ENCODE results near the gene TOMT.

Gene TOMT

DNA sequence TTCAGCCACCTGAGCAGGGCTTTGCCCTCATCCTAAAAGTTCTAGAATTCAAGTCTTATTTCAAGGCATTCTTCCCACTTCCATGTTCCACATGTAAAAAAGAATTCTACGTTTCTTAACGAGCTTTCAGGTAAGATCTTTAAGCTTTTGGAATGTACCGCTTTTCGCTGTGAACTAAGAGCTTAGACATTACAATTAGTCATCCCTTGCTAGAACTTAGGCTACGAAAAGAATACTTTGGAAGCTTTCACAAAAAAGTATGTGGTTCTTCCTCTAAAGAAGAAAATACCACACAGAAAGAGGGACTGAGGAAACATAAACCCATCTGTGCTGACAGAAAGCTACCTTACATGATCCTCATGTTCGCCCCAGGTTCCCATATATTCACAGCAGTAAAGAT, 27.2 kb upstream of the TOMT start:
- H2BK5ac ChIP-seq (ENCODE audit: low read depth, low read length, poor library complexity) = no peak overlapping the region
- H4K12ac ChIP-seq (ENCODE audit: low read depth, low read length) = no peak overlapping the region

DNA sequence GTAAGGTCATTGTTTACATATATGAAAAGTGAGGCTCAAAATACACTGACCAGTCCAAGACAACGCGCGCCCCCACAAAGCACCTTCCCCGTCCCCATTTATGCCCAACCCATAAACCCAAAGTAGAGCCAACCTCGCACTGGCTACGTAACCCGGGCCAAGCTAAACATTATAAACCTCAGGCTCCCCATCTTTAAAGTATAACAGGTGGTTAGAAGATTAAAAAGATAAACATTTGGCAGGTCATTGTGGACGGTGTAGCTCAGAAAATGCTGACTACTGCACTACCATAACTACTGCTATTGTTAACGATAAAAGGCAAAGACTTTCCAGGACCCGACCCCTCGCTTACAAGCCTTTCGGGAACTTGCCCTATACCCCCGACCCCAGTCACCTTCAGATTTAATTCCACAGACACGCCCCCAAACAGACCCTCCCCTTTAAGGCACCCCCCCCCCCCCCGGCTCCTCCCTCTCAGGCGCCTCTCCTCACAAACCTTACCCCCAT, 25.9 kb upstream of the TOMT start:
- Histone ChIP-seq H2BK12ac (ENCODE audit: low read length) (peak overlapping the region; percentile 27), H3K27ac (ENCODE audit: low read depth, low read length) (peak overlapping the region; percentile 81), H3K36me3 (ENCODE audit: control insufficient read depth in 1 of 2, insufficient read depth in 2 of 2, low read length in 2 of 2) (peaks cover 0 to 2% of the 10 kb centered on the region in 2 experiments), H3K27me3 (ENCODE audit: insufficient read depth, low read length) (no peaks in the 10 kb centered on the region), H3K23ac (ENCODE audit: low read length) (no peak overlapping the region), H3K79me1 (ENCODE audit: low read length) (peaks cover 12% of the 10 kb centered on the region), H2AFZ (ENCODE audit: insufficient read depth, low read length, poor library complexity) (peak overlapping the region; percentile 77), H3K4me3 (ENCODE audit: low read depth, low read length) (peak overlapping the region; percentile 92), H3K79me2 (ENCODE audit: control insufficient read depth, insufficient read depth, low read length, poor library complexity) (peaks cover 14% of the 10 kb centered on the region), H3K4me1 (ENCODE audit: control insufficient read depth in 1 of 2, insufficient read depth in 2 of 2, low read length in 2 of 2) (peaks cover 11 to 12% of the 10 kb centered on the region in 2 experiments), H3K4ac (ENCODE audit: low read depth, low read length) (peak overlapping the region; percentile 90), H3K9me3 (ENCODE audit: insufficient read depth, low read depth, low read length) (no peaks in the 10 kb centered on the region), H4K91ac (ENCODE audit: low read depth, low read length) (peak overlapping the region; percentile 64), H4K12ac (ENCODE audit: low read depth, low read length) (peak overlapping the region; percentile 8), H2AK5ac (ENCODE audit: low read length) (peak overlapping the region; percentile 52), H2BK5ac (ENCODE audit: low read depth, low read length, poor library complexity) (peak overlapping the region; percentile 85), H3K14ac (ENCODE audit: low read length) (peak overlapping the region; percentile 38), H3K4me2 (ENCODE audit: low read length) (peak overlapping the region; percentile 95), H4K8ac (ENCODE audit: low read depth, low read length) (peak overlapping the region; percentile 68), H3K9ac (ENCODE audit: low read length) (peak overlapping the region; percentile 95), H3K18ac (ENCODE audit: low read length) (no peak overlapping the region), H2BK120ac (ENCODE audit: insufficient read depth, low read length, poor library complexity) (peak overlapping the region; percentile 35)
- peak in 1 of 2 donors; percentile 47 for DNase-seq
- WGBS (ENCODE audit: extremely low coverage, insufficient coverage, insufficient read length) = no CpG with 5 or more reads among the region's 16 CpGs

More for the DNA sequence above, 27.2 kb upstream of the TOMT start:
- Histone ChIP-seq H3K4me3 (ENCODE audit: low read depth, low read length) (no peak overlapping the region), H3K79me1 (ENCODE audit: low read length) (peaks cover 12% of the 10 kb centered on the region), H2BK120ac (ENCODE audit: insufficient read depth, low read length, poor library complexity) (no peak overlapping the region), H3K14ac (ENCODE audit: low read length) (no peak overlapping the region), H3K4ac (ENCODE audit: low read depth, low read length) (peak overlapping the region; percentile 26), H3K4me1 (ENCODE audit: control insufficient read depth in 1 of 2, insufficient read depth in 2 of 2, low read length in 2 of 2) (peaks cover 12 to 13% of the 10 kb centered on the region in 2 experiments), H2AK5ac (ENCODE audit: low read length) (no peak overlapping the region), H3K18ac (ENCODE audit: low read length) (no peak overlapping the region), H3K23ac (ENCODE audit: low read length) (no peak overlapping the region), H3K9me3 (ENCODE audit: insufficient read depth, low read depth, low read length) (no peaks in the 10 kb centered on the region), H2BK12ac (ENCODE audit: low read length) (no peak overlapping the region), H3K27ac (ENCODE audit: low read depth, low read length) (peak overlapping the region; percentile 27), H3K27me3 (ENCODE audit: insufficient read depth, low read length) (no peaks in the 10 kb centered on the region), H3K79me2 (ENCODE audit: control insufficient read depth, insufficient read depth, low read length, poor library complexity) (peaks cover 16% of the 10 kb centered on the region), H3K9ac (ENCODE audit: low read length) (no peak overlapping the region), H4K8ac (ENCODE audit: low read depth, low read length) (no peak overlapping the region), H3K4me2 (ENCODE audit: low read length) (no peak overlapping the region), H2AFZ (ENCODE audit: insufficient read depth, low read length, poor library complexity) (no peak overlapping the region), H3K36me3 (ENCODE audit: control insufficient read depth in 1 of 2, insufficient read depth in 2 of 2, low read length in 2 of 2) (peaks cover 0 to 2% of the 10 kb centered on the region in 2 experiments), H4K91ac (ENCODE audit: low read depth, low read length) (no peak overlapping the region)
- no CpG with 5 or more reads among the region's 6 CpGs for WGBS (ENCODE audit: extremely low coverage, insufficient coverage, insufficient read length)
- DNase-seq = peak; percentile 36 to 95

DNA sequence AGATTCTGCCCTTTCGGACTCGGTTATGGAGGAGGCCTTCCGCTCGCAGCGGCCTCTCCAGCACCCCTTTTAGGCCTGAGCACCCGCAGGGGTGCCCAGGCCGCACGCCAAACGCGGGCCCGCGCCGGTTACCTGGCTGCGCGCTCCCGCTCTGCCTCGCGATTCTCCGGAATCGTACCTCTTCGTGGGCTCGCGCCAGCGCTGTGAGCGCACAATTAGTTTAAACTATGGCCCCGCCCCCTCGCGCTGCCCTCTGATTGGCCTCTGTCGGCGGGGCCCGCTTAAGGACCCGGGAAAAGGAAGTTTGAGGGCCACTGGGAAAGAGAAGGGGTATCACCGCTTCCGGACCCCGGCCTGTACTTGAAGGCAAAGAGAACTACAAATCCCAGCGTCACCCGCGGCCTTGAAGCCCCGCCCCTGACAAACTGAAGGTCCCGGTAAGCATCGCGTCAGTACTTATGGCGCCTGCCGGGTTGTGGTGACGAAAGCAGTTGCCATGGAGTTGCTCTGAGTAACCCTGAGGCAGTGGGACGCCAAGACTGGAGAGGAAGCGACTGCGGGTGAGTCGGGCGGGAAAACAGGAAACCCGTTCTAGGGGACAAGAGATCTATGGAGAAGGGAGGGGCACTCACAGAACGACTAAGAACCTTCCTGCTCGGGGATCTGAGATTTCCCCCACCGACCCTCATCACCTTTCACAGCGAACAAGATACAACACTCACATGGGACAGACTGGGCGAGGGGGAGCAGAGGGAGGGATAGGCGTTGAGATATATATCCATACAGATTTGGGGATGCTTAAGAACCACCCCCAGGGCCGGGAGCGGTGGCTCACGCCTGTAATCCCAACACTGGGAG, 25.2 kb upstream of the TOMT start, which contains the start of the genes LRRC51 and NUMA1:
TSS of gene LRRC51 (plus strand) at position 525 of the 858 bp plus-strand sequence. CDS start 8,234 bp downstream, outside the sequence.
TSS of gene NUMA1 (minus strand) at position 217 of the 858 bp plus-strand sequence. CDS start 44,599 bp downstream, outside the sequence.
- no CpG with 5 or more reads among the region's 60 CpGs for WGBS (ENCODE audit: extremely low coverage, insufficient coverage, insufficient read length)

DNA sequence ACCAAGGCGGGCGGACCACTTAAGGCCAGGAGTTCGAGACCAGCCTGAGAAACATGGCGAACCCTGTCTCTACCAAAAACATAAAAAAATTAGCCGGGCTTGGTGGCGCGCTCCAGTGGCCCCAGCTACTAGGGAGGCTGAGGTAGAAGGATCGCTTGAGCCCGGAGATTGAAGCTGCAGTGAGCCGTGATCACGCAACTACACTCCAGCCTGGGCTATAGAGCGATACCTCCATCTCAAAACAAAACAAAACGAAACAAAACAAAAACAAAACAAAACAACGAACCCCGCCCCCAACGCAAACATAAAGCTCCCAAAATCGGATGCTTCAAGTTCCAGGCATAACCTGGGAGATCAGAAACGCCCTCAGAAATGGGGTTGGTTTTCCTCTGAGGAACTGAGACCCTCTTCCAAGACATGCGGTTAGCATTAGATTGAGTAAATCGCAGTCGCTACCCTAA, 24.5 kb upstream of the TOMT start:
- Histone ChIP-seq H3K9ac (ENCODE audit: low read length) (no peak overlapping the region), H3K79me2 (ENCODE audit: control insufficient read depth, insufficient read depth, low read length, poor library complexity) (peaks cover 12% of the 10 kb centered on the region), H4K91ac (ENCODE audit: low read depth, low read length) (peak overlapping the region; percentile 95), H3K18ac (ENCODE audit: low read length) (peak overlapping the region; percentile 93), H3K27ac (ENCODE audit: low read depth, low read length) (peak overlapping the region; percentile 83), H3K79me1 (ENCODE audit: low read length) (peaks cover 11% of the 10 kb centered on the region), H3K4me1 (ENCODE audit: control insufficient read depth in 1 of 2, insufficient read depth in 2 of 2, low read length in 2 of 2) (peaks cover 9 to 10% of the 10 kb centered on the region in 2 experiments), H2BK120ac (ENCODE audit: insufficient read depth, low read length, poor library complexity) (peak overlapping the region; percentile 77), H3K23ac (ENCODE audit: low read length) (no peak overlapping the region), H4K8ac (ENCODE audit: low read depth, low read length) (peak overlapping the region; percentile 98), H2AFZ (ENCODE audit: insufficient read depth, low read length, poor library complexity) (peak overlapping the region; percentile 86), H4K12ac (ENCODE audit: low read depth, low read length) (peak overlapping the region; percentile 91), H3K4ac (ENCODE audit: low read depth, low read length) (peak overlapping the region; percentile 56), H2BK12ac (ENCODE audit: low read length) (peak overlapping the region; percentile 61), H2AK5ac (ENCODE audit: low read length) (peak overlapping the region; percentile 74), H3K14ac (ENCODE audit: low read length) (peak overlapping the region; percentile 85), H3K9me3 (ENCODE audit: insufficient read depth, low read depth, low read length) (no peaks in the 10 kb centered on the region), H2BK5ac (ENCODE audit: low read depth, low read length, poor library complexity) (peak overlapping the region; percentile 83), H3K4me3 (ENCODE audit: low read depth, low read length) (peak overlapping the region; percentile 53), H3K27me3 (ENCODE audit: insufficient read depth, low read length) (no peaks in the 10 kb centered on the region), H3K36me3 (ENCODE audit: control insufficient read depth in 1 of 2, insufficient read depth in 2 of 2, low read length in 2 of 2) (no peaks in the 10 kb centered on the region), H3K4me2 (ENCODE audit: low read length) (peak overlapping the region; percentile 58)
- peak; percentile 34 to 63 for DNase-seq
- 100% methylated on average over 4 of the region's 21 CpGs for WGBS (ENCODE audit: extremely low coverage, insufficient coverage, insufficient read length)

More for the DNA sequence above, 25.2 kb upstream of the TOMT start, which contains the start of the genes LRRC51 and NUMA1:
- Histone ChIP-seq H4K8ac (ENCODE audit: low read depth, low read length) (peak within 1 kb of the TSS; percentile 98), H3K9ac (ENCODE audit: low read length) (peak within 1 kb of the TSS; percentile 95), H3K79me2 (ENCODE audit: control insufficient read depth, insufficient read depth, low read length, poor library complexity) (peaks cover 12% of the 10 kb centered on the region), H3K18ac (ENCODE audit: low read length) (peak within 1 kb of the TSS; percentile 93), H2AK5ac (ENCODE audit: low read length) (peak within 1 kb of the TSS; percentile 74), H3K4me3 (ENCODE audit: low read depth, low read length) (peak within 1 kb of the TSS; percentile 92), H3K23ac (ENCODE audit: low read length) (no peak within 1 kb of the TSS), H3K27ac (ENCODE audit: low read depth, low read length) (peak within 1 kb of the TSS; percentile 83), H3K27me3 (ENCODE audit: insufficient read depth, low read length) (no peaks in the 10 kb centered on the region), H3K36me3 (ENCODE audit: control insufficient read depth in 1 of 2, insufficient read depth in 2 of 2, low read length in 2 of 2) (peaks cover 0 to 2% of the 10 kb centered on the region in 2 experiments), H3K9me3 (ENCODE audit: insufficient read depth, low read depth, low read length) (no peaks in the 10 kb centered on the region), H3K4me2 (ENCODE audit: low read length) (peak within 1 kb of the TSS; percentile 95), H2AFZ (ENCODE audit: insufficient read depth, low read length, poor library complexity) (peak within 1 kb of the TSS; percentile 86), H2BK120ac (ENCODE audit: insufficient read depth, low read length, poor library complexity) (peak within 1 kb of the TSS; percentile 77), H3K4ac (ENCODE audit: low read depth, low read length) (peak within 1 kb of the TSS; percentile 90), H2BK12ac (ENCODE audit: low read length) (peak within 1 kb of the TSS; percentile 61), H2BK5ac (ENCODE audit: low read depth, low read length, poor library complexity) (peak within 1 kb of the TSS; percentile 85), H3K14ac (ENCODE audit: low read length) (peak within 1 kb of the TSS; percentile 85), H4K12ac (ENCODE audit: low read depth, low read length) (peak within 1 kb of the TSS; percentile 91), H3K4me1 (ENCODE audit: control insufficient read depth in 1 of 2, insufficient read depth in 2 of 2, low read length in 2 of 2) (peaks cover 9 to 10% of the 10 kb centered on the region in 2 experiments), H4K91ac (ENCODE audit: low read depth, low read length) (peak within 1 kb of the TSS; percentile 95), H3K79me1 (ENCODE audit: low read length) (peaks cover 11% of the 10 kb centered on the region)
- peak; percentile 100 for DNase-seq
